CD4-positive, alpha-beta T cell treated with Interleukin-15 for 1 hour (primary cell): ENCODE measurements around the gene VPREB1.
"Not testable (repeated sequence)": the region's sequence is repeated elsewhere in the genome, so short reads cannot be mapped to it uniquely, and the experiment has no call there.

Source experiments
- DNase-seq: peaks from one replicate; pipeline ENCODE4 v3.0.0-alpha.2; 2020

The VPREB1 gene

GRCh38 chr22:22244316-22245250, at the start of gene VPREB1:
Gene VPREB1, plus strand, starts transcription at chr22:22244786. Its CDS starts 28 bp downstream, at chr22:22244814.
- DNase-seq, result no peak

DNA sequence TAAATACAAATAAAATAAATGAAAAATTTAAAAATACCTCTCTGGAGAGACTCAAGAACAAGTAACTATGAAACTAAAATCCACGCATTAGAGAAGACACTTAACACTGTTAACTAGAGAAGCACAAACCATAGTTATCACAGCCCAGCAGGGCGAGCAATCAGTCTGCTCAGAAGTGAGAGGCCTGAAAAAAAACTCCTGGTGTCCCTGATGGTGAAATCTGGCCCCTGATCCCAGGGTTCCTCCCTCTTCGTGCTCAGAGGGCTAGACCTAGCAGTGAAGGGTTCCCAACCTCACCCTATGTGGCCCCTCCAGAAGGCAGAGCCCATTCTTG, 49.7 kb upstream of the VPREB1 start:
- no peak for DNase-seq

- DNase-seq, result peak; percentile 78
Measured at GRCh38 chr22:22195265-22196017, 49.1 kb upstream of the VPREB1 start.

DNA sequence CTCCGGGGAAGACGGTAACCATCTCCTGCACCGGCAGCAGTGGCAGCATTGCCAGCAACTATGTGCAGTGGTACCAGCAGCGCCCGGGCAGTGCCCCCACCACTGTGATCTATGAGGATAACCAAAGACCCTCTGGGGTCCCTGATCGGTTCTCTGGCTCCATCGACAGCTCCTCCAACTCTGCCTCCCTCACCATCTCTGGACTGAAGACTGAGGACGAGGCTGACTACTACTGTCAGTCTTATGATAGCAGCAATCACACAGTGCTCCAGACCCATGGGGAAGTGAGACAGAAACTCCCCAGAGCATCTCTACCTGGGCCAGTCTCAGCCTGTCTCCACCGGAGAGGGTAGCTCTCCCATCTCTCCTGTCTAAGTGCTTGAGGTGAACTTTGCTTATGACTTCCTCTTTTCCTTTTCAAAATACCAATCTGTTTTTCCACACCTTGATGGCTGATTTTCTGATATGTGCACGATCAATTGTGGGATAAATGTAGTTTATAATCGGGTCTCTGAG, 48.5 kb upstream of the VPREB1 start:
- DNase-seq, result peak; percentile 39

DNA sequence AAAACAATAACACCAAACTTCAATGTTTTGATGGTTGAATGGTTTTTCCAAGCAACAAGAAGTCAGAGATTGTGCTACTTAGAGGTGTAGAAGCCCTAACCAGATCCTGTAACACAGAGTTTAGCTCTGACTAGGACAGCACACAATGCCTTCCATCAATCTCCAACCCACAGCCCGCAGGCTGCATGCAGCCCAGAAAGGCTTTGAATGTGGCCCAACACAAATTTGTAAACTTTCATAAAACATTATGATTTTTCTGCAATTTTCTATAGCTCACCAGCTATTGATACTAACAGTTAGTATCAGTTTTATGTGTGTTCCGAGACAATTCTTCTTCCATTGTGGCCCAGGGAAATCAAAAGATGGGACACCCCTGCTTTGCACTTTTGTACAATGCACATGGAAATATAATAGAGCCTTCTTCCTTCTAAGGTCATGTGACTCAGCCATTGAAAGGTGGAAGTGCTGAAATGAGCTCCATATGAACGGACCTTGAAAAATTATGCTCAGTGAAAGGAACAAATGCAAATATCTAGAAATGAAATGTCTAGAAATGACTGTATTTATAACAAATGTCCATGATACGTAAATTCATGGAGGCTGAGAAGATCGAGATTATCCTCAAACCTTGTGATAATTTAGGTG, 47.6 kb upstream of the VPREB1 start:
- no peak for DNase-seq

- no peak for DNase-seq
Measured at GRCh38 chr22:22197993-22198402, 46.6 kb upstream of the VPREB1 start.

- no peak for DNase-seq
Measured at GRCh38 chr22:22198751-22199150, 45.8 kb upstream of the VPREB1 start.

DNA sequence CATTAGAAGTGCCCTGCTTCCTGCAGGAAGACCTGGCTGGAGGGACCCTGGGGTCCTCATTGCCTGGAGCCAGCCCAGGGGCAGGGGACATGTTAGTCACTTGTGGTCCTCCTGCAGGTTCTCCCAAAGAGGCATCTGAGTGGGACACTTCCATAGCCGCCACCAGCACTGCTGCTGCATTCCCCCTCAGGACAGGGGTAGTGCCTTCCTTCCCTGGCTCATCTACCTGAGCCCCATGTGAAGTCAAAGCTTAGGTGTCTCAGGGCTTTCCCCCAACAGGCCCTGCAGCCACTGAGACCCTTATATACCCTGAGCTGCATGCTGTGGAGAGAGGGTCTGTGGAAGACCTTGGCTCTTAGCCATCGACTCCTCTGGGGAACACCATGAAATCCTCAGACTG, 45.0 kb upstream of the VPREB1 start:
- no peak for DNase-seq

GRCh38 chr22:22200569-22201184, 43.9 kb upstream of the VPREB1 start:
- DNase-seq, result no peak

DNA sequence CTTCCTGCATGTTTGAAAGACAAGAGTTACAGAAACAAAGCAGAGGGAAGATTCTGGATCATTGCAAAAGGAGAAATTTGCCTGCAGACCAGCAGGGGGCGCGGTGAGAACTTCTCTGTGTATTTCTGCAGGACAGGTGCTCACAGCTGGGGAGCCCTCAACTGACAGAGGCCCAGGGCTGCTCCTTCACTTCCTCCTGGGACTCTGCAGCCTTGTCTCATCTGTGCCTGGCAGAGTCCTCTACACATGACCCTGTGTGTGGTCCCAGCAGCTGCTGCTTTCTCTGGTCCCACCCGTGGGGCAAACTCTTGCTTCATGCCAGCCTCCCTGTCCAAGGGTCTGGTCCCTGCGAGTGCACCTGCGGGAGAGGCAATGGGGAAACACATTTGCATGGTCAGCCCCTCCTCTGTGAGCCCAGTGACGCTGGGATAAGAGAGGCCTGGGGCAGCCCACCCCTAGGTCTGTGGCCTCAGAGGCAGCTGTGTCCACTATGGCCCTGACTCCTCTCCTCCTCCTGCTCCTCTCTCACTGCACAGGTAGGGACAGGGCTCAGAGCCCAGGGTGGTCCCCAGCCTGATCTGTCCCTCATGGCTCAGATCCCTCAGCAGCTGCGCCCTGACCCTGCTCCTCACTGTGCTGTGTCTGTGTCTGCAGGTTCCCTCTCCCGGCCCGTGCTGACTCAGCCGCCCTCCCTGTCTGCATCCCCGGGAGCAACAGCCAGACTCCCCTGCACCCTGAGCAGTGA, 43.2 kb upstream of the VPREB1 start:
- DNase-seq, result peak; percentile 56

GRCh38 chr22:22201930-22202343, 42.6 kb upstream of the VPREB1 start:
- no peak for DNase-seq

- no peak for DNase-seq
Measured at GRCh38 chr22:22203048-22203971, 41.3 kb upstream of the VPREB1 start.

GRCh38 chr22:22207845-22208564, 36.6 kb upstream of the VPREB1 start:
- DNase-seq, result peak; percentile 66

GRCh38 chr22:22208652-22209051, 35.9 kb upstream of the VPREB1 start:
- no peak for DNase-seq

DNA sequence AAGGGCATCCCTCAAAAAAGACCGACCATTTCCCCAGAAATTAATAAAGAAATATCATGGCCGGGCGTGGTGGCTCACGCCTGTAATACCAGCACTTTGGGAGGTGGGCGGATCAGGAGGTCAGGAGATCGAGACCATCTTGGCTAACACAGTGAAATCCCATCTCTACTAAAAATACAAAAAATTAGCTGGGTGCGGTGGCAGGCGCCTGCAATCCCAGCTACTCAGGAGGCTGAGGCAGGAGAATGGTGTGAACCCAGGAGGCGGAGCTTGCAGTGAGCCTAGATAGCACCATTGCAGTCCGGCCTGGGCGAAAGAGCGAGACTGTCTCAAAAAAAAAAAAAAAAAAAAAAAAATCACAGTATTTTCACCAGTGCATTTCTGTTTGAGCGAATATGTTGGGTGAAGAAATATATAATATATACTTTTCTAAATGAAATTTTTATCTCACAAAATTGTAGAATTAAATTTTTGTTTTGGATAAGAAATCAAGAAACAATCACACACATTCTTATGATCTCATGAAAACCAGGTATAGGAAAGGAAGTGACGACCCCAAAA, 35.4 kb upstream of the VPREB1 start:
- not testable (repeated sequence) for DNase-seq

- DNase-seq, result no peak
Measured at GRCh38 chr22:22210375-22210774, 34.2 kb upstream of the VPREB1 start.

DNA sequence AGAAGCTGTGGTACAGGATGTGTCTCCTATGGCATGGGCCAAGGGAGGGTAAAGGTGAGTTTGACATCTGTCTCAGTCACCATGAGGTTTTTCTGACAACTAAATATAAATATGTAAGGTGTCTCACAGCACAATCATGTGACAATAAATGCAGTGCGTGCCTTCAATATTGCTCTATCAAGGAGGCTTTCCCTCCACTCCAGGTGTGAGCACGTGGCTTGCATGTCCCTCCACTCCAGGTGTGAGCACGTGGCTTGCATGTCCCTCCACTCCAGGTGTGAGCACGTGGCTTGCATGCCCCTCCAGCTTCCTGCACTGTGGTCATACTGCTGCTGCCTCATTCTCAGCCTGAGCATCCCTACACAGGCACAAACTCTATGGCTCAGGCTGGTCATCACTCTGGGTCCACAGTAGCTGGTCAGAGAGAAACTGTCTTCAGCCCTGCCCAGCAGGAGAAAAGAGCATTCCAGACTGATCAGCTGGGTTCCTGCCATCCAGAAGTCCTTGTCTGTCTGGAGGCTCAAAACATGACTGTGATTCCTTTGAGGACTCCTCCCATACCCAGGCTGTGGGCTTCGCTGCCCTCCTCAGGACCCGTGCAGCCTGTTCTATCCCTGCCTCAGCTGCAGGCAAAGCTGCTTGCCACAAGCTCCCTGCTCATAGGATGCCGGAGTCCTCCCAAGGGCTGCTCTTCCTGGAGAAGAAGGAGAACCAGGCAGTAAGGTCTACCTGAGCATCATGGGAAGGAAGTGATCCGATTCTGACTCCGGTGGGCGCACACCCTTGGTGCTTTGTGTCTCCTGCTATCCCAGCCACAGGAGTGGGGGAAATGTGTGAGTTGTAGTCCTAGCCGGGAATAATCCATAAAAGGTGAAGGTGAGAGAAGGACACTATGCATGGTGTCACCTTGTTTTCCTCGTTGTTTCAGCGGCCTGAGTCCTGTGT, 33.4 kb upstream of the VPREB1 start:
- no peak for DNase-seq

DNA sequence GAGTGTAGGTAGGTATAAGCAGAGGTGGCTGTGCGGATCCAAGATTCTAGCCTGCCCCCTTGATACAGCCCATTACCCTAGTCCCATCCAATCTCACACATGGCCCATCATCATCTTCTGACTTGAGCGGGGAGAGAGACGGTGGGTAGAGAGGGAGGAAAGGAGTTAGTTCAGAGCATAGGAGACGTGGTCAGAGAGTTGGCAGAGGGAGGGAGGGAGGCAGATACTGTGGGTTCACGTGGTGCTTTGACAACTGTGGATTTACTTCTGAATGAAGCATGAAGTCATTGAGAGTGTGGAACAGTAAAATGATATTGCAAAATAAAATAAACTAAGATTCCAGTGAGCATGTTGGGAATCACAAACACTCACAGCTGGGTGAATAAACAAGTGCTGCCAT, 31.4 kb upstream of the VPREB1 start:
- no peak for DNase-seq
